CD4-positive, alpha-beta T cell treated with Interferon gamma for 1 hour (primary cell): ENCODE data around the gene PIWIL1.

ENCODE experiments used
- DNase-seq: peaks from one replicate; pipeline ENCODE4 v3.0.0-alpha.2; 2020

The PIWIL1 gene

GRCh38 chr12:130338794-130339601, 1.3 kb downstream of the PIWIL1 start:
- no peak for DNase-seq

DNA sequence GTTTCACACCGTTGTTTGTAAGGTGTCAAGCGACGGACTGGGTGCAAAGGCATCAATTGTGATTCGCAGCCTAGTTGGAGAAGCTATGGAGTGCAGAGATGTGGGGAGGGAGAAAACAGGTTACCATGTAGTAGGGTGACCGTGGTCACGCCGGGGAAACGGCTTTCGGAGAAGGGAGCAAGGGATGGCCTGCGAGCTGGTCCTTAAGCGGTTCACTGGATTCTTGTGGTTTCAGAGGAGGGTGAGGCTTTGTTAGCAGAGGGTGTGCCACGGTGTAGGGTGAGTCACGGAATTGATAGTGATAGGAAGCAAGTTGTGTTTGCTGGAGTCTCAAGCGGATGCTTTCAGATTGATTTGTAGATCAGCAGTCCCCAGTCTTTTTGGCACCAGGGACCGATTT, 2.3 kb downstream of the PIWIL1 start:
- DNase-seq: no peak

- DNase-seq: no peak
Measured at GRCh38 chr12:130342442-130342841, 4.8 kb downstream of the PIWIL1 start.

DNA sequence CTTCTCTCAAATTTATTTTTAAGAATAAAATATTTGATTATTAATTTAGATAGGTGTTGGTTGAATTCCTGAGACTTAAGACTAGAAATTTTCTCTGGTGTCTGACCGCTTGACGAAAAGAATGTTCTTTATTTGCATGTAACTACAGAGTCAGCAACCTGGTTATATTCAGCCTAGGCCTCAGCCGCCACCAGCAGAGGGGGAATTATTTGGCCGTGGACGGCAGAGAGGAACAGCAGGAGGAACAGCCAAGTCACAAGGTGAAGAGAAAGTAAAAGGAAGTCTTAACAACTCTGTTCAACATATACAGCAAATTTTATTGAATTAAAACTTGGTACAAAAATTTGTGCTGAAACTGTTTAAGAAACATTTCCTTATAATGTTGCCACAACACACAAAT, 5.2 kb downstream of the PIWIL1 start:
- DNase-seq: no peak

GRCh38 chr12:130344529-130344928, 6.8 kb downstream of the PIWIL1 start:
- DNase-seq: no peak

- no peak for DNase-seq
Measured at GRCh38 chr12:130345292-130345691, 7.6 kb downstream of the PIWIL1 start.

- no peak for DNase-seq
Measured at GRCh38 chr12:130347588-130347987, 9.9 kb downstream of the PIWIL1 start.

DNA sequence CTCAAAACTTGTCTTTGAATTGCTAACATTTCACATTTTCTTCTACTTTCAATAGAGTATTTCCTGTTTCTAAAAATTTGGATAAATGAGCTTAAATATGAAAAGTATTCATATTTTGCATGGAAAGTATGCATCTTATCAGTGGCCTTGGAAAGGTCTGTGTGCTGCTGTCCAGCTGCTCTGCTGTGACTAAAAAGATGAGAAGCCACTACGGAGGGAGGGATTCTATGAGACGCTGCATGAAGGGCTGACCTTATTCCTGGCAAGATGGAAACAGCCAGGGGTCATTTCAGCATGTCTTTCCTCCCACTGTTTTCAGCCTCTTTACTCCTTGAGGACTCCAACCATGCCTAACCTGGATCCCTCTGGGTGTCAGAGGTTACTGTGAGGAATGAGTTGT, 13.0 kb downstream of the PIWIL1 start:
- DNase-seq: no peak

GRCh38 chr12:130351326-130351725, 13.6 kb downstream of the PIWIL1 start:
- no peak for DNase-seq

DNA sequence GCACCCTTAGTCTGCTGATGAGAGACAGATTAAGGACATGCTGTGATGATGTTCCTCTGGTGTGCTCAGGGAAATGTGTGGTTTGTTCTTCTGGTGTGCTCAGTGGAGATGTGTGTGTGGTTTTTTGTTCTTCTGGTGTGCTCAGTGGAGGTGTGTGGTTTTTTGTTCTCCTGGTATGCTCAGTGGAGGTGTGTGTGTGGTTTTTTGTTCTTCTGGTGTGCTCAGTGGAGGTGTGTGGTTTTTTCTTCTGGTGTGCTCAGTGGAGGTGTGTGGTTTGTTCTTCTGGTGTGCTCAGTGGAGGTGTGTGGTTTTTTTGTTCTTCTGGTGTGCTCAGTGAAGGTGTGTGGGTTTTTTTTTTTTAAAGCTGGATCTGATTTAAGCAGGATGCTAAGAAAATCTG, 15.4 kb downstream of the PIWIL1 start:
- no peak for DNase-seq

GRCh38 chr12:130354407-130354806, 16.7 kb downstream of the PIWIL1 start:
- DNase-seq: no peak

DNA sequence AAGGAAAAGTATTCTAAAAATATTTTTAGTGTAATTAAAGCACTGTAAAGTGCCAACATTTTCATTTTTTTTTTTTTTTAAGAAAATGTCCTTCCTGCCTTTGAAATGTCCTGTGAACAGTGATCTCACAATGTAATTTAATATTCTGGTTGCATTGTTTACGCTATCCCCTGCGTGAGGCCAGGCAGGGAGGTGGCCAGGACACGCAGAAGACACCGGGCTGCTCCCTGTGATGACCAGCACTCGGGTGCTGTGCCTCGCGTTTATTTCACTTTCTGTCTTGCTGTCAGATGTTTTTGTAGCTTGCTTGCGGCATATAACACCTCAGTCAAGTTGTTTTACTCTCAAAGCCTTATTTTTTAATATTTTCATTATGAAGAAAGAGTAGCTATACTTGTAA, 18.5 kb downstream of the PIWIL1 start:
- DNase-seq: no peak

DNA sequence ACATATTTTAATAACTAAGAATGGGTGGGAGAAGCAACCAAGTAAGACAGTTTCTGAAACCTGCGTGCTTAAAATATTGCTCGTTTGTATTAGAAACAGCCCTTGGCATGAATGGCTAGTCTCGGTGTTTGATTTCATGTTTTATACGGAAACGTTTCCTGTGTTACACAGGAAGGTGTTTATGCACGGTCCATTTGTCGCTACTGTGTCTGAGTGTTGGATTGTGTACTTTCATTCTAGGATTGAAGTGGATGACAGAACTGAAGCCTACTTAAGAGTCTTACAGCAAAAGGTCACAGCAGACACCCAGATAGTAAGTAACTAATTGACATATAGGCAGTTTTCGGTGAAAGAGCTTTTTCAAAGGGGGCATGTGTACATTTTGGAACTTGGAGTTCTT, 19.6 kb downstream of the PIWIL1 start:
- DNase-seq: no peak

DNA sequence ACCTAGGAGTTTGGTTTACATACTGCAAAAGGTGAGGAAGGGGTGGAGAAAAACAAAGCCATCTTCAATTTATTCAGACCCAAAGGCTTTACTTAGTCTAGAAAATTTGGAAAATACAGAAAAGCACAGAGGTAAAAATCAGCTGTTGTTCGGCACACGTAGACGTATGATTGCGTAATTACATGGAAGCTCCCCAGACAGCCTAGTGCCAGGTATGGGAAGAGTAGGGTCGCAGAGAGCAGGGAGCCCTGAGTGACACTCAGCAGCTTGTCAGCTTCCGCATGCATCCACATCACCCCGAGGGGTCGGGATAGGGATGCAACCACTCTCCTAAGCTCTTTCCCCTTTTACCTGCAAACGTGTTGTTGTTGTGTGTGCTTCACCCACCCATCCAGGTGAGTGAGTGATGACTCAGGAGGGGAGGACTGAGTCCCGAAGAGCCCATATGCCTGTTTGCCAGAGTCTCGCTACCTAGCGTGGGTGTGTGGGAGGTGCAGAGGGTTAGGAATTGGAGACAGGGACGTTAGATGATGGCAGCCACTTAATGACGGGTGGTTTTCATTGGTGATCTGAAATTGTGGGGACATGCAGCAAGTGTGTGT, 20.1 kb downstream of the PIWIL1 start:
- DNase-seq: no peak

DNA sequence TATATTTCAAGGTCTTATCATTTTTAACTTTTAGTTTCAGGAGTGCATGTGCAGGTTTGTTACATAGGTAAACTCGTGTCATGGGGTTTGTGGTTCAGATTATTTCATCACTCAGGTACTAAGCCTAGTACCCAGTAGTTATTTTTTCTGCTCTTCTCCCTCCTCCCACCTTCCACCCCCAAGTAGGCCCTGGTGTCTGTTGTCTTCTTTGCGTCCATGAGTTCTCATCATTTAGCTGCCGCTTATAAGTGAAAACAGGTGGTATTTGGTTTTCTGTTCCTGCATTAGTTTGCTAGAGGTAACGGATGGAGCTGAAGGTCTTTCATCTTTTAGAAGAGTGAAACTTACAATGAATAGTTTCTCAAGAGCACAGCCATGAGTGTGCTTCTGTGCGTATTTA, 24.4 kb downstream of the PIWIL1 start:
- DNase-seq: no peak

DNA sequence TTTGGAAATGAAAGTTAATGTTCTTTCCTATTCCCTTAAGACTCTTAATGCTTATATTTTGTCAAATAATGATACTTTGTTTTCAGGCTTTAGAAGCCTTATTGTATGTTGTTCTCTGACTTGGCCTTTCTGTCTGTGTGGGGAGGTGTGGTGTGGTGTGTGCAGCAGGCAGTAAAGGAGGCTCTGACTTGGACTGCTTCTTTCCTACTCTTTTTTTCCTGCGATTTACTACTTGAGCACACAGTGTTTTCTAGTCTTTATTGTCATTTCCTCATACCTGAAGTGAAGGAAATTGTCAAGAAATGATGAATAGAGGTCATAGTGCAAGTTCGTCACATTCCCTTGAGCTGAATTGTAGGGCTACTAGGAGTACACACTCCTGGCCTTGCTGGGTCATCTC, 26.9 kb downstream of the PIWIL1 start:
- no peak for DNase-seq

- no peak for DNase-seq
Measured at GRCh38 chr12:130366159-130366558, 28.5 kb downstream of the PIWIL1 start.

DNA sequence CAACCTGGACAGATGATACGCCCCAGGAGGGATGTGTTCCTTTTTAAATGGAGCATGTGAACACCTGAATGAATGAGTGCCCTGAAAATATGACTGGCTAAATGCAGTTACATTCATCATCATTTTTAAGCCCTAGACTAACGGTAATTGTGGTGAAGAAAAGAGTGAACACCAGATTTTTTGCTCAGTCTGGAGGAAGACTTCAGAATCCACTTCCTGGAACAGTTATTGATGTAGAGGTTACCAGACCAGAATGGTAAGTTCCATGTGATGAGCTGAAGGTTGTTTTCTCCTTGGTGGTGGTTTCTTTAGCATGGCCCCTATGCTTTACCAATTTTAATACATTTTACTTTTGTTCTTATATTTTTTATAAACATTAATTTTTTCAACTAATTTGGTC, 29.3 kb downstream of the PIWIL1 start:
- no peak for DNase-seq

DNA sequence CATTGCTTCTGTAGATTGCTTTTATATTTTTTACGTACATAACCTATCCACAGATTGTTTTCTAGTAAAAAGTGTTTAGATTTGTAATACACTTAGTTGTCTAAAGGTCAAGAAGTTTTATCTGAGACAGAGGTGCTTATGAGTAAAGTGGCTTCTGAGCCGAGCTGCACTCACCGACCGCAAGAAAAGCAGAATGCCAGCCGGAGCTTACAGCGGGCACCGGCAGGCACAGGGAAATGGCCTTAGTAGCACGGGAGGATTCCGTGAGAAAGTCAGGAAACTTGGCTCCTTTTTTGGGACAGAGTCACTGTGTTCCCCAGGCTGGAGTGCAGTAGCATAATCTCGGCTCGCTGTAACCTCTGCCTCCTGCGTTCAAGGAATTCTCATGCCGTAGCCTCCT, 29.8 kb downstream of the PIWIL1 start:
- DNase-seq: no peak

- no peak for DNase-seq
Measured at GRCh38 chr12:130369816-130370215, 32.1 kb downstream of the PIWIL1 start.

DNA sequence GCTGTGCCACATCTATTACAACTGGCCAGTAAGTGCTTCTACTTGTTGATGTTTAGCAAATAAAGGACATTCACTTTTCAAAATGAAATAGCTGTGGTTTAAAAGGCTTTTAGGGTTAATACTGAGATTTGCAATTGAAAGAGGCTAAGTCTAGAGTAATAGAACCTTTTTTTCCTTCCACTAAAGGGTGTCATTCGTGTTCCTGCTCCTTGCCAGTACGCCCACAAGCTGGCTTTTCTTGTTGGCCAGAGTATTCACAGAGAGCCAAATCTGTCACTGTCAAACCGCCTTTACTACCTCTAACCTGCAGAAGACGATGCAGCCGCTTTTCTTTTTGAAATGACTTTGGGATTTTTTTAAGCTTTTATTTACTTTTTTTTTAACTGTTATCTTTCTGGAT, 33.6 kb downstream of the PIWIL1 start:
- no peak for DNase-seq

- no peak for DNase-seq
Measured at GRCh38 chr12:130372936-130373335, 35.2 kb downstream of the PIWIL1 start.

GRCh38 chr12:130374083-130374482, 36.4 kb downstream of the PIWIL1 start:
- DNase-seq: no peak

DNA sequence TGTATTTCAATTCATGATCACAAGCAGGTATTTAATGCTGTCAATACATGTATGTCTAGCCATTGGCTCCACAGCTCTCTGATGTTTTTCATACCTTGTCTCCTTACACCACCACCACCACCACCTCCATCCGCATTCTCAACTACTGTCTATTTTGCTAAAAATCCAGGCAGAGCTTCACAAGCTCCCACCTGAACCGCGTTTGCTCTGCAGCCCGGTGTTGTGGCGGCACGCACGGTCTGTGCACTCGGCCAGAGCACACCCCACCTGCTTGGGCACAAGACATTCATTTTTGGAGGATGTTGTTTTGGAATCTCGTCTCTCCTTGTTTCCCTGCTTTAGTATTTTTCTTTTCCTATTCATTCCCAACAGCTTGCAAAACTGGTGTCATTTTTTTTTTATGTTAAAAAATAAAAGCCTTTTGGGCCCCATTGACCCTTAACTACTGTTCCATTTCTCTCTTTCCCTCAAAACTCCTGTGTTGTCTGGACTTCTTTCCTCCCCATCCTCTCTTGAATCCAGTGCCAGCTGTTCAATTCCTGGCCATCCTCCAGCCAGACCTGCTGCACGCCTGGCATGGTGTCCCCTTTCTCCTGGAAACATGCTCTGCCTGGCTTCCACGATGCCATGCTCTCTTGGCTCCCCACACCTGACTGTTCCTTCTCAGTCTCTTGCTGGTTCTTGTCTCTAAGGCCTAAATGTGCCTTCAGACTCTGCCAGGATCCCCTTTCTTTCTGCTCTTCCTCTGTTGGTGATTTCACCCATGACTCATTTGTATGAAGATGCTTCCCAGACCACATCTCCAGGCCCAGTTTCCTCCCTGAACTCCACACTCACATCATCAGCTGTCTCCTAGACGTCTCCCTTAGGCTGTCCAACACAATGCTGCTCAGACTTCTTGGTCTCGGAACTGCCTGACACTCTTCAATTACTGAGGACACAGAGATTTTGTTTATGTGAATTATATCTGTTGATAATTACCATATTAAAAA, 37.9 kb downstream of the PIWIL1 start:
- DNase-seq: no peak
